22Rv1 (cell line): ENCODE results near the gene CHD9.

Experiments
- H3K27ac ChIP-seq: fragments of 450-650 bp; 2 replicates; pipeline ENCODE4 v1.5.1; 2017
- CTCF ChIP-seq: fragments of 450-650 bp; IDR thresholded peaks from 2 replicates; pipeline ENCODE4 v1.5.1; 2017; ENCODE audit warnings: mild to moderate bottlenecking
- ZFX ChIP-seq: fragments of 450-650 bp; IDR thresholded peaks from 2 replicates; pipeline ENCODE4 v1.6.1; 2017; ENCODE audit warnings: antibody characterized with exemption, borderline replicate concordance

Gene CHD9

GRCh38 chr16:53281859-53282258 lies 227.1 kb downstream of the CHD9 start:
- no peak for TF ChIP-seq CTCF
- TF ChIP-seq ZFX = no peak
- 0 out of 2 replicates have a peak overlapping the region, but pooled peaks have one; percentile 4 for H3K27ac ChIP-seq

- H3K27ac ChIP-seq = 0 out of 2 replicates have a peak overlapping the region, but pooled peaks have one; percentile 4
- TF ChIP-seq CTCF (no peak), ZFX (no peak)
Measured at GRCh38 chr16:53282328-53282727, 227.5 kb downstream of the CHD9 start.

- no peak for TF ChIP-seq ZFX
- peak; percentile 81 for TF ChIP-seq CTCF
Measured at GRCh38 chr16:53282975-53283946, 228.5 kb downstream of the CHD9 start.

GRCh38 chr16:53285236-53285635 lies 230.4 kb downstream of the CHD9 start:
- no peak overlapping the region for H3K27ac ChIP-seq
- TF ChIP-seq CTCF (no peak), ZFX (no peak)

More at GRCh38 chr16:53282975-53283946, 228.5 kb downstream of the CHD9 start:
- H3K27ac ChIP-seq = 0 out of 2 replicates have a peak overlapping the region, but pooled peaks have one; percentile 4

- no peak for TF ChIP-seq ZFX
- TF ChIP-seq CTCF = no peak
- no peak overlapping the region for H3K27ac ChIP-seq
Measured at GRCh38 chr16:53290520-53290919, 235.7 kb downstream of the CHD9 start.

GRCh38 chr16:53291757-53292392 lies 237.1 kb downstream of the CHD9 start:
- no peak for TF ChIP-seq CTCF
- TF ChIP-seq ZFX = no peak
- no peak overlapping the region for H3K27ac ChIP-seq
